ENCODE measurements around the gene RHBDL3. TPM values are rescaled to one million over a fixed set of nuclear protein-coding genes. Genes with fewer than 3 reads are reported as not detected.

RHBDL3 gene
- total and polyA plus RNA-seq, 2 experiments from 2014 or later = 0.28 to 0.70 TPM

DNA sequence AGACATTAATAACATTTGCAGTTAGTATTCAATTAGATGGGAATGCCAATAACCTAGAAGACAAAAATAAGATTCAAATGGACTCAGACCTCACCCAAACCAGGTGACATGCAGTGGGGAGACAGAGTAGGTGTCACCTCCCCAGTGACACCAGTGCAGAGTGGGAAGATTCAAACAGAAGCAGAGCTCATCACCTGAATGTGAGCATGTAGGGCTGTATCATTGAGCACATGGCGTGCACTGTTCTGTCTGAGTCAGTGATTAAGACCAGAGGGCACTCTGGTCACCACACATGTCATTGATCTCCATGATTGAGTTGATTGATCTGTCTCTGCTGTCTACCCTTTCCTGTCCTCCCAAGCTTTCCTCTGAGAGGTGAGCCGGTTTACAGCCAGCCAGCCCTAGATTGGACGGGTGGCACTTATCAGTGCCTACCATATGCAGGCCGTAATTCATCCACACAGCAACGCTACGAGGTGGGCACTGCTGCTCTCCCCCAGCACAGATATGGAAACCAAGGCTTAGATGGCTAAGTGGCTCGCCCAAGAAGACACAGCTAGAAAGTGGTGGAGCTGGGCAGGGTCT lies 34.0 kb downstream of the RHBDL3 start:
- Histone ChIP-seq H2AFZ (no peak overlapping the region), H3K4me3 (no peak overlapping the region), H3K36me3 (replicated peaks; ENCODE audit: insufficient read depth, low read depth) (no peaks in the 10 kb centered on the region), H3K27ac (no peak overlapping the region), H3K79me2 (no peaks in the 10 kb centered on the region), H4K20me1 (ENCODE audit: insufficient read depth, poor library complexity, severe bottlenecking) (no peaks in the 10 kb centered on the region), H3K27me3 (no peaks in the 10 kb centered on the region), H3K4me2 (no peak overlapping the region), H3K9me2 (replicated peaks; ENCODE audit: insufficient read depth) (no peaks in the 10 kb centered on the region), H3K9me3 (ENCODE audit: low read depth) (no peaks in the 10 kb centered on the region), H3K4me1 (ENCODE audit: insufficient read depth) (peaks cover 4% of the 10 kb centered on the region)
- TF ChIP-seq EZH2phosphoT487 (IDR thresholded peaks at IDR 0.05; ENCODE audit: low read depth, severe bottlenecking, unreplicated experiment) (no peak), EZH2 (IDR thresholded peaks at IDR 0.05; ENCODE audit: borderline replicate concordance) (no peak)
- TF ChIP-seq, protein P1, sequence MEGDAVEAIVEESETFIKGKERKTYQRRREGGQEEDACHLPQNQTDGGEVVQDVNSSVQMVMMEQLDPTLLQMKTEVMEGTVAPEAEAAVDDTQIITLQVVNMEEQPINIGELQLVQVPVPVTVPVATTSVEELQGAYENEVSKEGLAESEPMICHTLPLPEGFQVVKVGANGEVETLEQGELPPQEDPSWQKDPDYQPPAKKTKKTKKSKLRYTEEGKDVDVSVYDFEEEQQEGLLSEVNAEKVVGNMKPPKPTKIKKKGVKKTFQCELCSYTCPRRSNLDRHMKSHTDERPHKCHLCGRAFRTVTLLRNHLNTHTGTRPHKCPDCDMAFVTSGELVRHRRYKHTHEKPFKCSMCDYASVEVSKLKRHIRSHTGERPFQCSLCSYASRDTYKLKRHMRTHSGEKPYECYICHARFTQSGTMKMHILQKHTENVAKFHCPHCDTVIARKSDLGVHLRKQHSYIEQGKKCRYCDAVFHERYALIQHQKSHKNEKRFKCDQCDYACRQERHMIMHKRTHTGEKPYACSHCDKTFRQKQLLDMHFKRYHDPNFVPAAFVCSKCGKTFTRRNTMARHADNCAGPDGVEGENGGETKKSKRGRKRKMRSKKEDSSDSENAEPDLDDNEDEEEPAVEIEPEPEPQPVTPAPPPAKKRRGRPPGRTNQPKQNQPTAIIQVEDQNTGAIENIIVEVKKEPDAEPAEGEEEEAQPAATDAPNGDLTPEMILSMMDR (IDR thresholded peaks at IDR 0.05; ENCODE audit: poor library complexity) = no peak
- WGBS (ENCODE audit: low lambda C conversion rate, missing lambda C conversion rate) = 89% methylated on average over 7 of the region's 7 CpGs
- DNase-seq (ENCODE audit: low spot score) = no peak

DNA sequence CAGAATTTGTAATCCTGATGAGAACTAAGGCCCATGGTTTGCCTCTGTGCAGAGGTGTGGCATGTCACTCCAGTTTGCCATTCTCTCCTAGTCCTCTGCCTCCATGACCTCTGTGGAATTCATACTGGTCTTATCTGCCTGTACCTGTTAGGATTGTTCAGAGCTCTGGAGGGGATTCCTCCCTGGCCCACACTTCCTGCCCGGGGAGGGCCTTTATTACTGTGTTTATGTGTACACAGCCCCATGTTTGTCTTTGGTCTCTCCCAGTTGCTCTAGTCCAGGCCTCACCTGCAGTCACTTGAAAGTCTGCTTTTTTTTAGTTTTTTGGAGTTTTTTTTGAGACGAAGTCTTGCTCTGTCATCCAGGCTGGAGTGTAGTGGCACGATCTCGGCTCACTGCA lies 36.4 kb downstream of the RHBDL3 start:
- no peaks in the 10 kb centered on the region for H4K20me1 ChIP-seq (ENCODE audit: insufficient read depth, poor library complexity, severe bottlenecking)
- H3K36me3 ChIP-seq (replicated peaks; ENCODE audit: insufficient read depth, low read depth) = no peaks in the 10 kb centered on the region
- H3K9me3 ChIP-seq (ENCODE audit: low read depth) = no peaks in the 10 kb centered on the region
- H3K4me2 ChIP-seq = no peak overlapping the region
- H3K9me2 ChIP-seq (replicated peaks; ENCODE audit: insufficient read depth) = no peaks in the 10 kb centered on the region
- H3K79me2 ChIP-seq = no peaks in the 10 kb centered on the region
- WGBS (ENCODE audit: low lambda C conversion rate, missing lambda C conversion rate) = 51% methylated on average over 4 of the region's 4 CpGs
- H3K27me3 ChIP-seq = no peaks in the 10 kb centered on the region
- TF ChIP-seq, protein P1 (IDR thresholded peaks at IDR 0.05; ENCODE audit: poor library complexity) = no peak
- TF ChIP-seq EZH2 (IDR thresholded peaks at IDR 0.05; ENCODE audit: borderline replicate concordance) = no peak
- no peak for TF ChIP-seq EZH2phosphoT487 (IDR thresholded peaks at IDR 0.05; ENCODE audit: low read depth, severe bottlenecking, unreplicated experiment)
- no peak overlapping the region for H2AFZ ChIP-seq
- H3K4me3 ChIP-seq = no peak overlapping the region
- H3K27ac ChIP-seq = no peak overlapping the region
- peak; percentile 24 for DNase-seq (ENCODE audit: low spot score)
- peaks cover 4% of the 10 kb centered on the region for H3K4me1 ChIP-seq (ENCODE audit: insufficient read depth)

DNA sequence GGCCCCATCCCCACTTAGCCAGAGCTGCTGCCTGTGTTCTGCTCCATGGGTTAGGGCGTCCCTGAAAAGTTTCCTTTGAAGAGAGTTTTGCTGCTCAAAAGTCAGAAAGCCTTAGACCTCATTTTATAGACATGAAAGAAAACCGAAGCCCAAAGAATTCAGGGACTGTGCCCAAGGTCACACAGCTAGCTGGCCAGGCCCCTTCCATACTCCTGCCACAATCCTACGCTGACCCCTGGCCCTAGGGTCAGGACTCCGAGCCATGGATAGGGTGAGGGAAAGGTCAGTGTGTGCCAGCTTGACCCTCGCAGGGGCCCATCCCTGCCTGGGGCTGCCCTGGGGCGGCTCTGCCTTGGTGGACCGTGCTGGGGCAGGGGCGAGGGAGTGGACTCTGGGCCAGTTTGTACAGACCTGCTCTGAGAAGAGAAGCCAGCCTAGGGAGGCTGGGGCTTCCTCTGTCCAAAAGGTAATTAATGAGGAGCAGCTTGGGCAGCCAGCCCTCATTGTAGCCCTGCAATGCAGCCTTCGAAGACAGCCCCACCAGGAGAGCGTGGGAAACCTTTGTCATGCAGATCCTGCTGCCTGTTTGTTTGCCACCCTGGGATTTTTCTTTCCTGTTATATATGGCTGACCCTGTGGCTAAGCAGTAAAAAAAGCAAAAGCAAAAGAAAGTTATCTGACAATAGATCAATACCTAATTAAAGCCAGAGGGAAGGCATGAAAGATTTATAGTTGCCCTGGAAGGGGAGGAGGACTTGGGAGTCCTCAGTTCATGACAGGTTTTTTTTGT lies 37.4 kb downstream of the RHBDL3 start:
- WGBS (ENCODE audit: low lambda C conversion rate, missing lambda C conversion rate) = 64% methylated on average over 10 of the region's 10 CpGs
- TF ChIP-seq EZH2phosphoT487 (IDR thresholded peaks at IDR 0.05; ENCODE audit: low read depth, severe bottlenecking, unreplicated experiment) (no peak), EZH2 (IDR thresholded peaks at IDR 0.05; ENCODE audit: borderline replicate concordance) (no peak)
- TF ChIP-seq, protein P1 (IDR thresholded peaks at IDR 0.05; ENCODE audit: poor library complexity) = no peak
- Histone ChIP-seq H4K20me1 (ENCODE audit: insufficient read depth, poor library complexity, severe bottlenecking) (no peaks in the 10 kb centered on the region), H3K9me2 (replicated peaks; ENCODE audit: insufficient read depth) (no peaks in the 10 kb centered on the region), H3K36me3 (replicated peaks; ENCODE audit: insufficient read depth, low read depth) (no peaks in the 10 kb centered on the region), H3K4me3 (no peak overlapping the region), H2AFZ (no peak overlapping the region), H3K27ac (no peak overlapping the region), H3K9me3 (ENCODE audit: low read depth) (no peaks in the 10 kb centered on the region), H3K4me2 (no peak overlapping the region), H3K27me3 (no peaks in the 10 kb centered on the region), H3K79me2 (no peaks in the 10 kb centered on the region), H3K4me1 (ENCODE audit: insufficient read depth) (peaks cover 4% of the 10 kb centered on the region)
- no peak for DNase-seq (ENCODE audit: low spot score)

All from hepatocyte (in vitro differentiated cells).